Fibroblast of lung (primary cell): ENCODE data around the gene MRPS10. TPM values are rescaled to one million over a fixed set of nuclear protein-coding genes. Genes with fewer than 3 reads are reported as not detected.

Experiments
- DNase-seq, 2 donors: peaks; one replicate each; pipeline versions ENCODE4 v3.0.0 to v3.0.0-alpha.2; 2010; ENCODE audit warnings: low read depth in 2 of 2
- H2AFZ ChIP-seq: 2 replicates; pipeline ENCODE4 v1.5.1; 2012; ENCODE audit warnings: low read length, control low read depth, inconsistent platforms
- H3K27ac ChIP-seq: 2 replicates; pipeline ENCODE4 v1.5.1; 2011; ENCODE audit warnings: low read length, control low read depth; ENCODE audit not compliant: insufficient read depth
- H3K27me3 ChIP-seq: 2 replicates; pipeline ENCODE4 v1.5.1; 2011; ENCODE audit warnings: mild to moderate bottlenecking, low read length; ENCODE audit not compliant: control insufficient read depth, insufficient read depth
- H3K36me3 ChIP-seq: 2 replicates; pipeline ENCODE4 v1.5.1; 2011; ENCODE audit warnings: low read length; ENCODE audit not compliant: control insufficient read depth, insufficient read depth
- H3K4me1 ChIP-seq: 2 replicates; pipeline ENCODE4 v1.5.1; 2011; ENCODE audit warnings: low read length; ENCODE audit not compliant: control insufficient read depth, insufficient read depth; ENCODE audit errors: extremely low read depth
- H3K4me2 ChIP-seq: 2 replicates; pipeline ENCODE4 v1.5.1; 2011; ENCODE audit warnings: low read length, control low read depth; ENCODE audit not compliant: insufficient read depth; ENCODE audit errors: extremely low read depth
- H3K4me3 ChIP-seq, 4 experiments: fragments of 200-600 bp in 1 of 4; sonication (generic) in 1 of 4; replicated peaks in 1 of 4; 2 replicates each; pipeline ENCODE4 v1.5.1; 2011 to 2016; ENCODE audit warnings: low read length in 4 of 4, low read depth in 3 of 4, mild to moderate bottlenecking in 3 of 4, control low read depth in 2 of 4, inconsistent platforms in 1 of 4, mixed read lengths in 1 of 4; ENCODE audit not compliant: insufficient read depth in 1 of 4; ENCODE audit errors: control extremely low read depth in 1 of 4
- H3K79me2 ChIP-seq: 2 replicates; pipeline ENCODE4 v1.5.1; 2012; ENCODE audit warnings: mild to moderate bottlenecking, low read length, inconsistent platforms; ENCODE audit not compliant: control insufficient read depth, insufficient read depth
- H3K9ac ChIP-seq: 2 replicates; pipeline ENCODE4 v1.5.1; 2011; ENCODE audit warnings: mild to moderate bottlenecking, low read length, control low read depth; ENCODE audit not compliant: insufficient read depth
- H3K9me3 ChIP-seq: 2 replicates; pipeline ENCODE4 v1.5.1; 2012; ENCODE audit warnings: low read depth, low read length; ENCODE audit not compliant: control insufficient read depth, insufficient read depth
- H4K20me1 ChIP-seq: 2 replicates; pipeline ENCODE4 v1.5.1; 2011; ENCODE audit warnings: low read length; ENCODE audit not compliant: control insufficient read depth, insufficient read depth; ENCODE audit errors: extremely low read depth
- CTCF ChIP-seq, 2 donors: IDR thresholded peaks in 1 of 2; conservative IDR thresholded peaks in 1 of 2; 1 replicate in 1 of 2; 2 replicates in 1 of 2; pipeline ENCODE4 v1.5.1; 2011 to 2012; ENCODE audit warnings: low read length in 2 of 2, control low read depth in 1 of 2, inconsistent platforms in 1 of 2, low read depth in 1 of 2, mild to moderate bottlenecking in 1 of 2
- EZH2 ChIP-seq: IDR thresholded peaks from 2 replicates; pipeline ENCODE4 v1.5.1; 2012; ENCODE audit warnings: low read length, control low read depth, mild to moderate bottlenecking; ENCODE audit errors: missing control alignments
- polyA plus RNA-seq, 2 donors: library from polyadenylated mRNA; depleted of rRNA in 1 of 2; stranded (reverse) in 1 of 2; unstranded in 1 of 2; fragments of >200 nt; gene quantifications; 2 replicates each; pipeline ENCODE4 v1.2.1, GENCODE V29; 2011 to 2012; ENCODE audit warnings: missing spikeins in 1 of 2
- total RNA-seq: library from RNA; depleted of rRNA; stranded (reverse); fragments of >200 nt; gene quantifications from 2 replicates; pipeline ENCODE4 v1.2.1, GENCODE V29; 2014

MRPS10 gene
- total and polyA plus RNA-seq, 2 donors (not counting 1 experiment from before 2014, with no cell fraction given): 67.5 to 74.1 TPM

- Histone ChIP-seq H3K9ac (no peak overlapping the region), H3K9me3 (no peaks in the 10 kb centered on the region), H3K79me2 (no peaks in the 10 kb centered on the region), H3K27me3 (no peaks in the 10 kb centered on the region), H2AFZ (no peak overlapping the region), H3K4me1 (peaks cover 5% of the 10 kb centered on the region), H3K36me3 (peaks cover 5% of the 10 kb centered on the region), H3K4me2 (no peak overlapping the region), H3K4me3 (no peak overlapping the region), H4K20me1 (no peaks in the 10 kb centered on the region), H3K27ac (no peak overlapping the region)
- TF ChIP-seq CTCF (conservative IDR thresholded peaks at IDR 0.05 in 1 of 2, IDR thresholded peaks at IDR 0.05 in 1 of 2; ENCODE audit: low read depth in 1 of 2, low read length in 2 of 2): no peak
- TF ChIP-seq EZH2: no peak
- no peak for DNase-seq
These were observed 40.0 kb upstream of the MRPS10 start for GRCh38 chr6:42257614-42258013.

GRCh38 chr6:42257063-42257462, 39.4 kb upstream of the MRPS10 start:
- Histone ChIP-seq H4K20me1 (no peaks in the 10 kb centered on the region), H3K79me2 (no peaks in the 10 kb centered on the region), H3K4me3 (no peak overlapping the region), H3K27me3 (no peaks in the 10 kb centered on the region), H3K36me3 (peaks cover 5% of the 10 kb centered on the region), H3K27ac (no peak overlapping the region), H3K4me2 (no peak overlapping the region), H3K4me1 (peaks cover 10% of the 10 kb centered on the region), H3K9me3 (no peaks in the 10 kb centered on the region), H3K9ac (no peak overlapping the region), H2AFZ (no peak overlapping the region)
- DNase-seq: no peak
- TF ChIP-seq CTCF (conservative IDR thresholded peaks at IDR 0.05 in 1 of 2, IDR thresholded peaks at IDR 0.05 in 1 of 2; ENCODE audit: low read depth in 1 of 2, low read length in 2 of 2): no peak
- no peak for TF ChIP-seq EZH2

- Histone ChIP-seq H3K36me3 (peaks cover 5% of the 10 kb centered on the region), H3K9me3 (no peaks in the 10 kb centered on the region), H3K4me2 (no peak overlapping the region), H3K79me2 (no peaks in the 10 kb centered on the region), H3K27me3 (no peaks in the 10 kb centered on the region), H2AFZ (no peak overlapping the region), H3K4me3 (no peak overlapping the region), H3K9ac (no peak overlapping the region), H4K20me1 (no peaks in the 10 kb centered on the region), H3K4me1 (peaks cover 12% of the 10 kb centered on the region), H3K27ac (no peak overlapping the region)
- TF ChIP-seq EZH2 (no peak), CTCF (conservative IDR thresholded peaks at IDR 0.05 in 1 of 2, IDR thresholded peaks at IDR 0.05 in 1 of 2; ENCODE audit: low read depth in 1 of 2, low read length in 2 of 2) (no peak)
- no peak for DNase-seq
These were observed 37.4 kb upstream of the MRPS10 start for GRCh38 chr6:42255050-42255449.
